HCT116 (cell line): Measurements from ENCODE around the gene TBC1D4. TPM values are rescaled to one million over a fixed set of nuclear protein-coding genes. Genes with fewer than 3 reads are reported as not detected.

Source experiments
- ATAC-seq: fragments of 200-7000 bp; cut with Tn5 transposase; 2 replicates; pipeline ENCODE4 v1.9.1; 2020; ENCODE audit warnings: mild to moderate bottlenecking, moderate library complexity
- BruUV-seq: library from RNA; stranded (reverse); fragments of 400-500 nt; replicated peaks from 2 replicates; lab custom pipeline; 2021; lab: Mats Ljungman, UMichigan
- CTCF ChIA-PET: fragments of 300-600 bp; sonication (Branson Sonifier 250); formaldehyde crosslinking; loops from one replicate; lab custom pipeline; 2021; ENCODE audit warnings: antibody characterized with exemption; lab: Charles Lee
- POLR2A ChIA-PET: fragments of 300-600, 350-600 bp; sonication (Branson Sonifier 250); formaldehyde crosslinking; loops from one replicate; lab custom pipeline; 2021; ENCODE audit warnings: antibody characterized with exemption; lab: Charles Lee
- RAD21 ChIA-PET, 2 experiments: fragments of 300-600 bp; sonication (Branson Sonifier 250); formaldehyde crosslinking; loops; one replicate each; lab custom pipeline; 2023; ENCODE audit warnings: low total read pairs in 2 of 2; ENCODE audit not compliant: uncharacterized antibody in 2 of 2, unreplicated experiment in 2 of 2, low non-redundant PET in 1 of 2; lab: Charles Lee
- DNase-seq: peaks from one replicate; pipeline ENCODE4 v3.0.0-alpha.2; 2010; ENCODE audit warnings: low read depth, low spot score
- H2AFZ ChIP-seq: fragments of 200-600 bp; shearing (Covaris generic), sonication (generic); 2 replicates; pipeline ENCODE4 v1.6.1; 2017; ENCODE audit warnings: low read depth, mixed run types, mixed read lengths, antibody characterized with exemption, low read length; ENCODE audit not compliant: poor library complexity, severe bottlenecking
- H3K27ac ChIP-seq: 2 replicates; pipeline ENCODE4 v1.5.1; 2012; ENCODE audit warnings: low read depth, low read length
- H3K27me3 ChIP-seq: fragments of 200-600 bp; sonication (generic); 2 replicates; pipeline ENCODE4 v1.6.1; 2016; ENCODE audit warnings: mixed run types, low read length, mixed read lengths; ENCODE audit not compliant: insufficient read depth
- H3K36me3 ChIP-seq, 2 experiments: fragments of 200-500 bp in 1 of 2; fragments of 200-600 bp in 1 of 2; sonication (Bioruptor generic) in 1 of 2; sonication (generic) in 1 of 2; 2 replicates each; pipeline versions ENCODE4 v1.5.1 to v1.6.1; 2014 to 2016; ENCODE audit warnings: low read length in 2 of 2, inconsistent platforms in 1 of 2, mixed read lengths in 1 of 2, mixed run types in 1 of 2; ENCODE audit not compliant: insufficient read depth in 2 of 2, control insufficient read depth in 1 of 2
- H3K4me1 ChIP-seq, 2 experiments: fragments of 200-600 bp in 1 of 2; sonication (generic) in 1 of 2; 2 replicates each; pipeline versions ENCODE4 v1.5.1 to v1.6.1; 2012 to 2017; ENCODE audit warnings: low read length in 2 of 2, inconsistent platforms in 1 of 2, mild to moderate bottlenecking in 1 of 2, mixed read lengths in 1 of 2, mixed run types in 1 of 2, moderate library complexity in 1 of 2; ENCODE audit not compliant: insufficient read depth in 2 of 2, control insufficient read depth in 1 of 2
- H3K4me2 ChIP-seq: fragments of 200-600 bp; sonication (generic); 2 replicates; pipeline ENCODE4 v1.6.1; 2017; ENCODE audit warnings: mixed run types, low read length, mixed read lengths
- H3K4me3 ChIP-seq, 2 experiments: fragments of 200-600 bp in 1 of 2; sonication (generic) in 1 of 2; replicated peaks in 1 of 2; 2 replicates each; pipeline ENCODE4 v1.5.1; 2011 to 2016; ENCODE audit warnings: low read length in 2 of 2, control low read depth in 1 of 2, low read depth in 1 of 2, mild to moderate bottlenecking in 1 of 2, mixed read lengths in 1 of 2, mixed run types in 1 of 2
- H3K79me2 ChIP-seq: fragments of 200-600 bp; sonication (generic); 2 replicates; pipeline ENCODE4 v1.6.1; 2017; ENCODE audit warnings: mild to moderate bottlenecking, mixed run types, low read length, moderate library complexity, mixed read lengths; ENCODE audit not compliant: insufficient read depth
- H3K9ac ChIP-seq: fragments of 200-600 bp; sonication (generic); 2 replicates; pipeline ENCODE4 v1.6.1; 2016; ENCODE audit warnings: low read length, mixed read lengths
- H3K9me2 ChIP-seq: fragments of 200-600 bp; sonication (generic), shearing (Covaris generic); 2 replicates; pipeline ENCODE4 v1.6.1; 2017; ENCODE audit warnings: mixed run types, mild to moderate bottlenecking, moderate library complexity; ENCODE audit not compliant: insufficient read depth
- H3K9me3 ChIP-seq, 2 experiments: fragments of 200-500 bp in 1 of 2; fragments of 200-600 bp in 1 of 2; sonication (Bioruptor generic) in 1 of 2; sonication (generic) in 1 of 2; 2 replicates each; pipeline ENCODE4 v1.6.1; 2014 to 2017; ENCODE audit warnings: low read length in 2 of 2, mixed read lengths in 2 of 2, inconsistent platforms in 1 of 2, low read depth in 1 of 2, mild to moderate bottlenecking in 1 of 2, mixed run types in 1 of 2, moderate library complexity in 1 of 2; ENCODE audit not compliant: control insufficient read depth in 1 of 2, insufficient read depth in 1 of 2
- H4K20me1 ChIP-seq: fragments of 200-600 bp; sonication (generic), shearing (Covaris generic); 2 replicates; pipeline ENCODE4 v1.6.1; 2017; ENCODE audit warnings: mixed run types, mild to moderate bottlenecking, moderate library complexity; ENCODE audit not compliant: insufficient read depth
- CTCF ChIP-seq, 3 experiments: fragments of 200-600 bp in 1 of 3; sonication (generic) in 1 of 3; IDR thresholded peaks in 2 of 3; conservative IDR thresholded peaks in 1 of 3; 2 replicates each; pipeline ENCODE4 v1.5.1; 2012 to 2017; ENCODE audit warnings: low read depth in 2 of 3, low read length in 2 of 3, antibody characterized with exemption in 1 of 3, borderline replicate concordance in 1 of 3, control low read depth in 1 of 3, mild to moderate bottlenecking in 1 of 3, mixed read lengths in 1 of 3, mixed run types in 1 of 3, moderate library complexity in 1 of 3; ENCODE audit not compliant: insufficient read depth in 1 of 3
- EGR1 ChIP-seq: IDR thresholded peaks from 2 replicates; pipeline ENCODE4 v1.6.1; 2012; ENCODE audit warnings: low read depth
- EZH2phosphoT487 ChIP-seq: fragments of 200-600 bp; IDR thresholded peaks from 2 replicates; pipeline ENCODE4 v1.6.1; 2018; ENCODE audit warnings: antibody characterized with exemption, borderline replicate concordance
- SRF ChIP-seq: IDR thresholded peaks from 2 replicates; pipeline ENCODE4 v1.6.1; 2012; ENCODE audit warnings: low read depth
- TCF7L2 ChIP-seq: IDR thresholded peaks from 2 replicates; pipeline ENCODE4 v1.7.0; 2011; ENCODE audit warnings: borderline replicate concordance, inconsistent platforms; ENCODE audit not compliant: insufficient read depth, insufficient read length; ENCODE audit errors: extremely low read depth
- ZBTB33 ChIP-seq: IDR thresholded peaks from 2 replicates; pipeline ENCODE4 v1.6.1; 2011; ENCODE audit warnings: mild to moderate bottlenecking, low read length, moderate library complexity; ENCODE audit not compliant: insufficient replicate concordance; ENCODE audit errors: extremely low read depth
- intact Hi-C: fragments of 100-400 bp; cut with micrococcal nuclease; formaldehyde crosslinking; loops from 2 replicates; pipeline ENCODE4 v1.10.0; 2022
- total RNA-seq: library from RNA; stranded (reverse); gene quantifications from one replicate; pipeline ENCODE4 v1.2.1, GENCODE V29; 2021; ENCODE audit not compliant: unreplicated experiment

TBC1D4 gene
- total RNA-seq, 1 experiment from 2014 or later: 24.6 TPM

- POLR2A ChIA-PET: interaction anchor here (0.6 kb wide), 1 partner anchor 179 kb away, joined by 4 read pairs; no protein-coding TSS in a partner anchor
- ATAC-seq (no peak), DNase-seq (no peak)
- Histone ChIP-seq H4K20me1 (peaks cover 4% of the 10 kb centered on the region; the same call in 1 of the 2 replicates), H3K27me3 (no peaks in the 10 kb centered on the region), H3K4me1 (peaks cover 23 to 31% of the 10 kb centered on the region in 2 experiments), H3K79me2 (peaks cover 24% of the 10 kb centered on the region), H3K9me3 (no peaks in the 10 kb centered on the region), H3K4me3 (no peak overlapping the region), H2AFZ (no peak overlapping the region), H3K9ac (no peak overlapping the region), H3K4me2 (no peak overlapping the region), H3K9me2 (no peaks in the 10 kb centered on the region), H3K27ac (no peak overlapping the region), H3K36me3 (no peaks in the 10 kb centered on the region)
- CTCF ChIA-PET: interaction anchor here (2.5 kb wide), 1 partner anchor 13 kb away, joined by 12 read pairs; no protein-coding TSS in a partner anchor
- no peak for TF ChIP-seq EGR1
- TF ChIP-seq EZH2phosphoT487: no peak
- no peak for TF ChIP-seq ZBTB33
- no peak for TF ChIP-seq SRF
- no peak for TF ChIP-seq TCF7L2
- no peak for TF ChIP-seq CTCF (IDR thresholded peaks at IDR 0.05 in 2 of 3, conservative IDR thresholded peaks at IDR 0.05 in 1 of 3; ENCODE audit: borderline replicate concordance in 1 of 3, insufficient read depth in 1 of 3, low read depth in 2 of 3, low read length in 2 of 3)
- BruUV-seq: no TSS peak
- intact Hi-C loops: no loop called here
- RAD21 ChIA-PET: no interaction called here
Observed at GRCh38 chr13:75371203-75371602, 110.8 kb downstream of the TBC1D4 start.
